ENCODE results near the gene AP3M1.

GRCh38 chr10:74079936-74080590 is 70.6 kb downstream of the AP3M1 start:
- TF ChIP-seq POLR2AphosphoS5 (IDR thresholded peaks at IDR 0.05; ENCODE audit: borderline replicate concordance, low read depth, low read length) (no peak), EZH2 (IDR thresholded peaks at IDR 0.05) (no peak)

Data from SK-N-MC (cell line).